Dendritic cell treated with granulocyte-macrophage colony-stimulating factor and Interleukin-4, amounts not matched to agents 40 ng/mL and 50 ng/mL, for 4 days (primary cell): ENCODE results near the gene STIMATE.

Experiments used
- H3K27ac Mint-ChIP-seq: one replicate; pipeline ENCODE4 v1.8.0; 2022; ENCODE audit warnings: mild to moderate bottlenecking, mixed read lengths
- H3K27me3 Mint-ChIP-seq: one replicate; pipeline ENCODE4 v1.8.0; 2022; ENCODE audit warnings: mild to moderate bottlenecking, mixed read lengths
- H3K36me3 Mint-ChIP-seq: one replicate; pipeline ENCODE4 v1.8.0; 2022; ENCODE audit warnings: low read depth, mixed read lengths
- H3K4me1 Mint-ChIP-seq: one replicate; pipeline ENCODE4 v1.8.0; 2022; ENCODE audit warnings: low read depth, mixed read lengths
- H3K4me3 Mint-ChIP-seq: one replicate; pipeline ENCODE4 v1.8.0; 2022; ENCODE audit warnings: mild to moderate bottlenecking, moderate library complexity, mixed read lengths
- H3K9me3 Mint-ChIP-seq: one replicate; pipeline ENCODE4 v1.8.0; 2022; ENCODE audit warnings: mixed read lengths
- intact Hi-C: fragments of 100-400 bp; cut with micrococcal nuclease; formaldehyde crosslinking; loops from one replicate; pipeline ENCODE4 v1.15.0; 2022

Gene STIMATE

DNA sequence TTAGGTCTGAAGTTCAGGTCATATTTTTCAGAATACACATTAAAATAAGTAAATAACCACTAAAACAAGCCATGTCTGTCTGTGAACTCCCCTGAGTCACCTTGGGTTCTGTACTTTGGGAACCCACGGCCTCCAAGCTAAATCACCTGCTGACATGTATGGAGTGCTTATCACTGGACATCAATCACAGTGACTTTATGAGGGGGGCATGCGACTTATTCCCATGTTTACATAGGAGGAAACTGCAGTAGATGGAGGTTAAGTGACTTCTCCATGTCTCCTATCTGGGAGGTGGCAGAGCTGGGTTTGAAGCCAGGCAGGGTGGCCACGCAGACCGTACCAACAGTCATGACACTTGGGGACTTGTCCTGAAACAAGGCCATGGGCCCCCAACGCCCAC is 75.0 kb downstream of the STIMATE start:
- Mint-ChIP-seq H3K27me3 (no peaks in the 10 kb centered on the region), H3K36me3 (peaks cover 20% of the 10 kb centered on the region), H3K9me3 (no peaks in the 10 kb centered on the region), H3K27ac (no peak overlapping the region), H3K4me3 (no peak overlapping the region), H3K4me1 (no peaks in the 10 kb centered on the region)
- intact Hi-C loops, result loop anchor here (5.0 kb wide), 1 partner anchor 80 kb away; no protein-coding TSS in a partner anchor

GRCh38 chr3:52820736-52821135 is 76.6 kb downstream of the STIMATE start:
- H3K9me3 Mint-ChIP-seq, result no peaks in the 10 kb centered on the region
- H3K36me3 Mint-ChIP-seq, result peaks cover 20% of the 10 kb centered on the region
- H3K4me1 Mint-ChIP-seq, result no peaks in the 10 kb centered on the region
- no peak overlapping the region for H3K4me3 Mint-ChIP-seq
- H3K27ac Mint-ChIP-seq, result no peak overlapping the region
- intact Hi-C loops, result loop anchor here (5.0 kb wide), 1 partner anchor 78 kb away; no protein-coding TSS in a partner anchor
- H3K27me3 Mint-ChIP-seq, result no peaks in the 10 kb centered on the region

DNA sequence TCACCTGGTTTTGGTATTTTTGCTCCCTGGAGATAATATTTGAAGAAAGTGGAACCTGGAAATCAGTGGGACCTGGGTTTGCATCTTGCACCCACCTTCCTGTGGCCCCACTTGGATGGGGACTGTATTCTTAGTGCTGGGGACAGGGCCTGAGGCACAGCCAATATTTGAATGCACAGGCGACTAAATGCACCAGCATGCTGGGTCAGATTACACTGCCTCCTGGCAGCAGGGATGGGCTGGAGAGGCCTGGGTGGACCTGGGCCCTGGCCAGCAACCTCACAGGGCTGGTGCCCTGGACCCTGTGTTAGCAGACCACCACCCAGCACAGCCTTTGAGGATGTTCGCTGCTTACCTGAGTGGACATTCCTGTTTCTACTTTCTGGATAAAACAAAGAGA is 77.4 kb downstream of the STIMATE start:
- Mint-ChIP-seq H3K27ac (no peak overlapping the region), H3K27me3 (no peaks in the 10 kb centered on the region), H3K36me3 (peaks cover 20% of the 10 kb centered on the region), H3K9me3 (no peaks in the 10 kb centered on the region), H3K4me1 (no peaks in the 10 kb centered on the region), H3K4me3 (no peak overlapping the region)
- intact Hi-C loops, result loop anchor here (5.0 kb wide), 1 partner anchor 78 kb away; no protein-coding TSS in a partner anchor

DNA sequence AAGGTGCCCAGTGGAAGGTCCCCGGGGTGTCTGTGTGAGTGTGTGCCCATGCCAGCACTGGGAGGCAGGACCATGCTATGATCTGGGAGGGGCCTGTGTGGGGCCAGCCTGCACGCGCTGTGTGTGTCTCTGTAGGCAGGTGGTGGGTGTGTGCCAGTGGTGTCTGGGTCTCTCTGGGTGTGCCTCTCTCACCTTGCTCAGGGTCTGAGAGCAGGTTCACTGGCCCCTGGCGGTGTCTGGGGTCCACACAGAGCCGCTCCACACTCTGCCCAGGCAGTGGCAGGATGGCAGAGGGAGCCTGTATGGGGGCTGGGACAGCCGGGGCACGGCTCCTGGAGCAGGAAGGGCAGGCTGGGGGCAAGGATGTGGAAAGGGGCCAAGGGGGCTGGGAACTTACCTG is 79.5 kb downstream of the STIMATE start:
- intact Hi-C loops, result no loop called here
- no peaks in the 10 kb centered on the region for H3K9me3 Mint-ChIP-seq
- no peak overlapping the region for H3K4me3 Mint-ChIP-seq
- peaks cover 6% of the 10 kb centered on the region for H3K36me3 Mint-ChIP-seq
- H3K27me3 Mint-ChIP-seq, result no peaks in the 10 kb centered on the region
- no peaks in the 10 kb centered on the region for H3K4me1 Mint-ChIP-seq
- H3K27ac Mint-ChIP-seq, result no peak overlapping the region

- Mint-ChIP-seq H3K9me3 (no peaks in the 10 kb centered on the region), H3K27me3 (no peaks in the 10 kb centered on the region), H3K27ac (no peak overlapping the region), H3K4me3 (no peak overlapping the region), H3K36me3 (peaks cover 6% of the 10 kb centered on the region), H3K4me1 (no peaks in the 10 kb centered on the region)
- intact Hi-C loops, result no loop called here
Measured at GRCh38 chr3:52817221-52817620, 80.1 kb downstream of the STIMATE start.

DNA sequence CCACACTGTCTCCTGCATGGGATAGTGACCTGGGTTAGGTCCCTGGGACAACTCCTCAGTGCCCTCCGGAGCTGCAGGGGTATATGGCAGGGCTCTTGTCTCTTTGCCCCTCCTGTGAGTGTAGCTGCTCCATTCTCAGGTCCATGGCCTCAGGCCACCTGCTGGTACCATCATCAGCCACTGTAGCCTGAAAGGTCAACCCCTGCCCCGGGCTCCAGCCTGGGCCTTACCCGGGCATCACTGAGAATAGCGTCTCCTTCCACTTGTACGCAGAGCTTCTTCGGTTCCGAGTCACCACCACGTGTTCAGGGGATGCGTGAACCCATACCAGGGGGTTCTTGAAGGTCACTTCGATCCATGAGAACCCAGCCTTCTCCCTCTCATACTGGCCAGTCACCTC is 80.7 kb downstream of the STIMATE start:
- H3K4me1 Mint-ChIP-seq, result no peaks in the 10 kb centered on the region
- H3K27me3 Mint-ChIP-seq, result no peaks in the 10 kb centered on the region
- H3K9me3 Mint-ChIP-seq, result no peaks in the 10 kb centered on the region
- intact Hi-C loops, result no loop called here
- H3K27ac Mint-ChIP-seq, result no peak overlapping the region
- peaks cover 6% of the 10 kb centered on the region for H3K36me3 Mint-ChIP-seq
- H3K4me3 Mint-ChIP-seq, result no peak overlapping the region

- Mint-ChIP-seq H3K4me3 (no peak overlapping the region), H3K27ac (no peak overlapping the region), H3K27me3 (no peaks in the 10 kb centered on the region), H3K9me3 (no peaks in the 10 kb centered on the region), H3K4me1 (no peaks in the 10 kb centered on the region), H3K36me3 (peaks cover 6% of the 10 kb centered on the region)
- intact Hi-C loops, result no loop called here
Measured at GRCh38 chr3:52816199-52816598, 81.1 kb downstream of the STIMATE start.

- no peak overlapping the region for H3K4me3 Mint-ChIP-seq
- H3K36me3 Mint-ChIP-seq, result no peaks in the 10 kb centered on the region
- H3K27me3 Mint-ChIP-seq, result peaks cover 4% of the 10 kb centered on the region
- H3K27ac Mint-ChIP-seq, result no peak overlapping the region
- no peaks in the 10 kb centered on the region for H3K4me1 Mint-ChIP-seq
- no peaks in the 10 kb centered on the region for H3K9me3 Mint-ChIP-seq
- intact Hi-C loops, result no loop called here
Measured at GRCh38 chr3:52813810-52814209, 83.5 kb downstream of the STIMATE start.

GRCh38 chr3:52811452-52812011 is 85.8 kb downstream of the STIMATE start:
- Mint-ChIP-seq H3K36me3 (no peaks in the 10 kb centered on the region), H3K27ac (no peak overlapping the region), H3K27me3 (peaks cover 5% of the 10 kb centered on the region), H3K4me1 (no peaks in the 10 kb centered on the region), H3K4me3 (no peak overlapping the region), H3K9me3 (no peaks in the 10 kb centered on the region)
- intact Hi-C loops, result no loop called here

GRCh38 chr3:52810923-52811322 is 86.4 kb downstream of the STIMATE start:
- H3K4me3 Mint-ChIP-seq, result no peak overlapping the region
- H3K9me3 Mint-ChIP-seq, result no peaks in the 10 kb centered on the region
- H3K36me3 Mint-ChIP-seq, result no peaks in the 10 kb centered on the region
- intact Hi-C loops, result no loop called here
- no peak overlapping the region for H3K27ac Mint-ChIP-seq
- peaks cover 5% of the 10 kb centered on the region for H3K27me3 Mint-ChIP-seq
- no peaks in the 10 kb centered on the region for H3K4me1 Mint-ChIP-seq

DNA sequence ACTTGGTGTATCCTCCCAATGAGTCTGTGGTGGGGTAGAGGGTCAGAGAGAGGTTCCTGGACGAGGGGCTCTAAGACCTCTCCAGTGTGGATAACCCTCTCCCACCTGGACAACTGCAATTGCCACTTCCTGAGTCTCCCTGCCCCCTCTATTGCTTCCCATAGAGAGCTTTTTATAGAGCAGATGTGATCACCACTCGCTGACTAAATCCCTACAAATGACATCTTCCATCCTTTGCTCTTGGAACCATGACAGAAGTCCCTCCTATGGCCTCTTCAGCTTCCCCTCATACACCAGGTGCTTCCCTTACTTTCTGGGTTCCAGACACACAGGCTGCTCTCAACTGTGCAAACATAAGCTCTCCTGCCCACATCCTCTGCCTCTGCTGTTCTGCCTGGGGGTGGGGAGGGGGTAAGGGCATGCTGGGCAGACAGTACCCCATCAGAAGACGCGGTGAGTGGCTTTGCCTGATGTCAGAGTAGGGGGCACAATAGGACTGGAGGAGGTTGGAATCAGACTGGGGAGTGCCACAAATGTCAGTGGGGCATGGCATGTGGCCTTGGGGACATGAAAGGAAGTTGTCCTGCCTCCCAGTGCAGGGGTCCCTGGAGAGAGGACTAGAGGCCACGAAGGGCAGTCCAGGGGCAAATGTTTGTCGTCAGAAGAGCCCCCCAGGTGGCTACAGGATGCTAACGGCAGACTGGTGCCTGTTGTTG is 87.5 kb downstream of the STIMATE start:
- H3K4me3 Mint-ChIP-seq, result no peak overlapping the region
- peaks cover 5% of the 10 kb centered on the region for H3K27me3 Mint-ChIP-seq
- no peaks in the 10 kb centered on the region for H3K9me3 Mint-ChIP-seq
- H3K36me3 Mint-ChIP-seq, result no peaks in the 10 kb centered on the region
- no peaks in the 10 kb centered on the region for H3K4me1 Mint-ChIP-seq
- intact Hi-C loops, result no loop called here
- no peak overlapping the region for H3K27ac Mint-ChIP-seq

DNA sequence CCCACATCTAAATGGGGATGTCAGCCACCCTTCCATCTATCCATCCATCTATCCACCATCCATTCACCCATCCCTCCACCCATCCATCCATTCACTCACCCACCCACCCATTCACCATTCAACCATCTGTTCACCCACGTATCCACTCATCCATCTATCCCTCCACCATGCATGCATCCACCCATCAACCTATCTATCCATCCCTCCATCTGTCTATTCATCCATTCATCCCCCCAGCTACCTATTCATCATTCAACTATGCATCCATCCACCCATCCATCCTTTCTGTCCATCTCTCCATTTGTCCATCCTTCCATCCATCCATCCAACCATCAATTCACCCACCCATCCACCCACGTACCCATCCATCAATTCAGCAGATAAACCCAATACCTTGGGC is 88.2 kb downstream of the STIMATE start:
- intact Hi-C loops, result no loop called here
- no peak overlapping the region for H3K27ac Mint-ChIP-seq
- H3K4me3 Mint-ChIP-seq, result no peak overlapping the region
- no peaks in the 10 kb centered on the region for H3K4me1 Mint-ChIP-seq
- no peaks in the 10 kb centered on the region for H3K36me3 Mint-ChIP-seq
- H3K27me3 Mint-ChIP-seq, result peaks cover 5% of the 10 kb centered on the region
- no peaks in the 10 kb centered on the region for H3K9me3 Mint-ChIP-seq

DNA sequence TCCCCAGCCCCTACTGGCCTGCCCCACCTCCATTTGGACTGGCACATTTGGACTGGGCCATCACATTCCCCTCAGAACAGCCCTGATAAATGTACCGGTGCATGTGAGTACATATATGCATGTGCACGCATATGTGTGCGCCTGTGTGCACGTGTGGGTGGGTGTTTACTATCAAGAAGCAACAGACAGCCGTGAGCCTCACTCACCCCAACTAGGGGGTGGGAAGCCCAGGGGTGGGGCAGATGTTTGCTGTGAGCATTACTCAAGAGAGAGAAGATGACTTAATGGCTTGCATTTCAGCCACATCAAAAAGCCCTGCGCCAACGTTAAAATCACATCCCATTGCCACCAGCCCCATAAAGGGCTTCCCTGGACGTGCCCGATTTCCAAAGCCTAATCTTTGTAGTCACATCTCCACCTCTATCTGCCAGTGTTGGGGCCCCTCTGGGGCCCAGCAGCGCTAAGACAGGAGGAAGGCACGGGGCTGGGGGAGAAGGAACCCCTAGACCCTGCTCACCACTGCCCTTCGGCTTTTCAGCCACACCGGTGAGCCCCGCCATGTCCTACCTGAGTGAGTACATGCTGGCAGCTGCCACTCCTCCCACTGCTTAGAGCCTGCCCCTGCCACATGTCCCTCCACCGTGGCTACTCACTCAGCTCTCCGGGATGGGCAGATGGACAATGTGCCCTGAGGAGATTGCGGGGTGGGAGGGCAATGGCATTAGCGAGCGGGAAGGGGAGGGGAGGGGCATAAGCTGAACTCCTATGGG is 91.9 kb downstream of the STIMATE start:
- H3K4me3 Mint-ChIP-seq, result no peak overlapping the region
- no peaks in the 10 kb centered on the region for H3K36me3 Mint-ChIP-seq
- H3K27ac Mint-ChIP-seq, result no peak overlapping the region
- no peaks in the 10 kb centered on the region for H3K4me1 Mint-ChIP-seq
- intact Hi-C loops, result no loop called here
- peaks cover 5% of the 10 kb centered on the region for H3K27me3 Mint-ChIP-seq
- no peaks in the 10 kb centered on the region for H3K9me3 Mint-ChIP-seq

GRCh38 chr3:52801839-52802238 is 95.5 kb downstream of the STIMATE start:
- H3K9me3 Mint-ChIP-seq, result no peaks in the 10 kb centered on the region
- no peaks in the 10 kb centered on the region for H3K36me3 Mint-ChIP-seq
- intact Hi-C loops, result no loop called here
- no peak overlapping the region for H3K27ac Mint-ChIP-seq
- no peak overlapping the region for H3K4me3 Mint-ChIP-seq
- H3K4me1 Mint-ChIP-seq, result no peaks in the 10 kb centered on the region
- H3K27me3 Mint-ChIP-seq, result no peaks in the 10 kb centered on the region
